HG03108 (cell line): ENCODE data around the gene TCF7L2.
"Not testable (repeated sequence)": the region's sequence is repeated elsewhere in the genome, so short reads cannot be mapped to it uniquely, and the experiment has no call there.

Experiments used
- ATAC-seq: cut with Tn5 transposase; IDR thresholded peaks from one replicate; pipeline ENCODE4 v1.9.1; 2021; ENCODE audit warnings: moderate library complexity; ENCODE audit not compliant: unreplicated experiment

Gene TCF7L2

DNA sequence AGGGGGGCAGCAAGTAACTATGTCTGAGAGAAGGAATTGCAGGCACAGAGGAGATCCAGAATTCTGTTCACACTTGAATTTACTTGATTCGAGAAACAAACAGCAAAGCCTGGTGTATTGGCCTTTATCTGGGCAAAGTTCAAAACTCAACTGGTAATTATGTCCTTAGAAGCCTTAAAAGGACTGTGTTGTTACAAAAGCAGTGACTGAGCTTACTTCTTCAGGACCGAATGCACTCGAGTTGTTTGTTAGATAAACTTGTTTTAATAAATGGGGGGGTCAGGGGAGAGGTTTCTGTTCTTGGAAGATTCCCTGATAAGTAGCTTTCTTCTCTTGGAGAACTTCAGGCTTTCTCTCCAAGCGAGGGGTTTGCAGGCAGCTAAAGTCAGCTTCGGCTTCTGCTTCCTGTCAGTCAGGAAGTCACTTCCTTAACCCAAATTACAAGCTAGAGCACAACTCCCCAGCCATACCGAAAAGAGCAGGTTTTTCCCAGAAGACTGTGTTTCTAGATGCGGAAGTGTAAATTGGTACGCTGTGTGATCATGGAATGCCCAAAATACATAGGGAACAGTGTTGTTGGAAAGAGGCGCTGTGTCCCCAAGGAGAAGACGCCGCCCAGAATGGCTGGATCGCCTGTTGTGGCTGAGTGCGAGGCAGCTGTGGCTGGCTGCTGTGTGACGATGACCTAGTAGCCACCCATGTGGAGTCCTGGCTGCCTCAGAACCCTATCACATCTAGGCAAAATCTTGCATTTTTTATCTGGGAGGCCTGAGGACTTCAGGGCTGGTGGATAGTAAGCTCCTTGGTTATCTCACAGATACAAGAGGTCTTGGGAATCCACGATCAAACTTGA, 110.4 kb downstream of the TCF7L2 start:
- ATAC-seq: no peak

DNA sequence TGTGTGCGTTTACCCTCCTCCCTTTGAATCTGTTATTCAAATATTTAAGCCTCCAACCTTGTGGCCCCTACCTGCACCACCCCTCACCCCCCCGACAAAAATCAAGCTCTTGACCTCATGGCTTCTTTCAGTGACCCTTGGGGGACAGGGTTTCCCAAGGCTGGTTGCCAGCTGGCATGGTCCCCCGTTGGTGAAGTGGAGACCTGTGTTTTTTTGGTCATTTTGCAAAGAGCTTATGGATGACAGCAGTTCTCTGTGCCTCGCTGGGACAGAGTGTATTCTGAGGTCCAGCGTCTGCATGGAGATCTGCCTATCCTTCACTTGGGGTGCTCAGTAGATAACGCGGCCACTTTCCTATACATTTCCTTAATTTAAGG, 111.0 kb downstream of the TCF7L2 start:
- ATAC-seq: no peak

DNA sequence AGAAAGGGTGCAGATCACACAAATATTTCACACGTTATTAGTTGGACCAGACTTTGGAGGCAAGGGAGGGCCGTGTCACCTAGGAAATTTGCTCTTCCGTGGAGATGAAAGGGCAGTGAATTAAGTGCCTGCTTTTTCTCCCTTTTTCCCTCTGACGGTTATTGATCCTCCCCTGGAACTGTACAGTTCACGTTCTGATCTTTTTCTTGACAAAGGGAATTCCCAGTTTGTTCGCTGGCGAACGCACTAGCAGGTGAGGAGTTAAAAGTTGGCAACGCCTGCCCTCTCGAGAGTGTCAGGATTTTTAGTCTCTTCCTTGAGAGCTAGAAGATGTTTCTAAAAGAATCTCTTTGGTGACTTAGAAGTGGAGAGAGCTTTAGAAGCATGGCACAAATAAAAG, 111.5 kb downstream of the TCF7L2 start:
- no peak for ATAC-seq

GRCh38 chr10:113063043-113063967, 113.3 kb downstream of the TCF7L2 start:
- ATAC-seq: no peak

GRCh38 chr10:113064039-113064438, 114.0 kb downstream of the TCF7L2 start:
- no peak for ATAC-seq

DNA sequence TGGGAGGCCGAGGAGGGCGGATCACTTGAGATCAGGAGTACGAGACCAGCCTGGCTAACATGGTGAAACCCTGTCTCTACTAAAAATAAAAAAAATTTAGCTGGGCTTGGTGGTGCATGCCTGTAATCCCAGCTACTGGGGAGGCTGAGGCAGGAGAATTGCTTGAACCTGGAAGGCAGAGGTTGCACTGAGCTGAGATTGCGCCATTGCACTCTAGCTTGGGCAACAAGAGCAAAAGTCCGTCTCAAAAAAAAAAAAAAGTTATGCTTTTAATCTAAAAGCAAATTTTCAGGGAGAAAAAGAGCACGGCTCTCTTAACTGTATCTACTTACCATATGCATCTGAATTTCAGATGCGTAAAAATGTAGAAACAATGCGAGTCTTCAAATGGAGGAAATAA, 116.1 kb downstream of the TCF7L2 start:
- not testable (repeated sequence) for ATAC-seq

DNA sequence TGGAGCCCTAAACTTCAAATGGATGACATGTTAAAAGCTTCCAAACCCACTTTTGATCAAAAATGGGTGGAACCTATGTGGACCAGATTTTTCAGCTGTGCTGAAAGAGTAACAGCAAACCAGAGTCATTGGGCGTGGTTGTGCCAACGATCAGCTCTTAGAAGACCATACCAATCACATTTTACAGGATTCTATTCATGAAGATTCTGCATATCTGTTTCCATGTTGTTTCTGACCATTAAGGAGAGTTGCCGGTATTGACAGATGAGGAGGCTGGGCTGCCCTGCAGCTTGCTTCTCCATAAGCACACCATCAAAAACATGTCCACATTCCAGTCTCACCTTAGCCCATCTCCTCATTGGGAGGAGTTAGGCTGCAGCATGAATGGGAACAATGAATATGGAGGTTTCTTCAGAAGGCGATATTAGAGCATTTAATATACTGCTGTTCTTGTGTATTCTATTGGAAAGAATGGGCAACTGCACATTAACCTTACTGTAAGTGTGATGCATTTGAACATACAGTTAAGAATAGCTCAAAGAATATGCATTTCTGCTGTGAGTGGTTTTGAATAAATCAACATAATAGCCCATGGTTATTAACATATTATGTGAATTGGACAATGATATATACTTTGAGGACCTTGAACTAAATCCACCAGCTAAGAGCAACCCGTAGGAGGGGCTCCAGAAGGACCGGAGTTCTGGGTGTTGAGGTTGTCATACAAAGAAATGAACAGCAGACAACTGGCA, 116.7 kb downstream of the TCF7L2 start:
- no peak for ATAC-seq

DNA sequence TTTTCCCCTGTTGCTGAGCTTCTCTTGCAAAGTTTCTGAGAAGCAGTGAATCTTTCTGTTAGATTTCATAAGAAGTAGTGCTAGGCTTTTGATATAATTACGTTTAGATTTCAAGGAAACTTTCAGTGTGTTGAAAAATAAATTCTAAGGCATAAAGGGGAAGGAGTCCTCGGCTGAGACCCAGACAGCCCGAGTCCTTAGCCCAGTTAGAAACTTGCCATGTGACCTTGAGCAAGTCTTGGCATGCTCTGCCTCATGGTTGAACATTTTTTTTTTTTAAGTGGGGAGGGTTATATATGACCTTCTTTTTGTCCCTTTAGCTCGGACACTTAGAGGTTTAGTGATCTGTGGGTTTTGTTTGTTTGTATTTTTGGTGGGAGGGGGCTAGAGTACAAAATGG, 117.5 kb downstream of the TCF7L2 start:
- no peak for ATAC-seq

DNA sequence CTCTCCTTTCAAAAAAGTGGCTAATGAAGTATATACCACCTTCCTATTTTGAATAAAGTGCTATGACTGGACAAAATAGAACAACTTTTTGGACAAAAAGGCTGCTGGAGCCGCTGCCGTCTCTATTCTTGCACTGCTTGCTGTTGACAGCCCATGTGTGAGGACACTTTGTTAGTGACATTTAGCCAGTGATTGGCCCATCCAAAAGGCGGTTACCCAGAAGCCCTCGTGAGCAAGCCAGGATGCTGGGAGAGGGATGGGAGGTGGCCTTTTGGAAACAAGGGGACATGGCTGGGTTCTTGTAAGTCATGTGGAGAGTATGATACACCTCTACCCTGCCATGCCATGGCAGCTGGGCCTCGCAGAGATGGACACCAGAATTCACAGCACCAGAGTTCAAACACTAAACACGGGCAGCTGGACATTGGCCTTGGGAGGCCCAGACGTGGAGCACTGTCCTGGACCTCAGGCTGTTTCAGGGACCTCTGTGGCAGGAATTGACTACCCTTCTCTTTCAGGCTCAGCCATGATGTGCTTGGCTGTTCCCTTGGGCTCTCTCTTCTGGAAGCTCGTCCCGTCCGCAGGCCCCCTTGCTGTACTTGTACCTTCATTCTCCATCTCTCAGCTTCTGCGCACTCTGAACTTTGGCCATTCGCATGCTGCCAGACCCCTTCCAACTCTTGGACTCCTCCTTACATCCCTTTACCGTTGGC, 118.3 kb downstream of the TCF7L2 start:
- no peak for ATAC-seq

DNA sequence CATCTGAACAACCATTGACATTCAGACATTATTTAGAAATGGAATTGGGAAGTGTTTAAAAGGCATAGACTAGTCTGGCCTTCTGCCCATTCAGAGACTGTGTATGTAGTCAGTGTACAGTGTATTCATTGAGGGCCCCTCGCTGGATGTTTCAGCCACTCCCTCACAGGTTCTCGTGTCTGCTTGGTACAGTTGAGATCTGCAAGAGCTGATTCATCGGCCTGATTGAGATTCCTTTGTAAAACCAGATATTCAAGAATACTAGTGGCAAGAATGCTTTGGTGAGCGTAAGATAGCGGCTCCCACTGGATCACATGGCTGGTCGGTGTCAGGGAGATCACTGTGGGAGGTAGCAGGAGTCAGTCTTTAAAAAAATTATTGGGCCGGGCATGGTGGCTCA, 119.5 kb downstream of the TCF7L2 start:
- no peak for ATAC-seq

- ATAC-seq: no peak
These were observed 121.4 kb downstream of the TCF7L2 start for GRCh38 chr10:113071446-113071845.

DNA sequence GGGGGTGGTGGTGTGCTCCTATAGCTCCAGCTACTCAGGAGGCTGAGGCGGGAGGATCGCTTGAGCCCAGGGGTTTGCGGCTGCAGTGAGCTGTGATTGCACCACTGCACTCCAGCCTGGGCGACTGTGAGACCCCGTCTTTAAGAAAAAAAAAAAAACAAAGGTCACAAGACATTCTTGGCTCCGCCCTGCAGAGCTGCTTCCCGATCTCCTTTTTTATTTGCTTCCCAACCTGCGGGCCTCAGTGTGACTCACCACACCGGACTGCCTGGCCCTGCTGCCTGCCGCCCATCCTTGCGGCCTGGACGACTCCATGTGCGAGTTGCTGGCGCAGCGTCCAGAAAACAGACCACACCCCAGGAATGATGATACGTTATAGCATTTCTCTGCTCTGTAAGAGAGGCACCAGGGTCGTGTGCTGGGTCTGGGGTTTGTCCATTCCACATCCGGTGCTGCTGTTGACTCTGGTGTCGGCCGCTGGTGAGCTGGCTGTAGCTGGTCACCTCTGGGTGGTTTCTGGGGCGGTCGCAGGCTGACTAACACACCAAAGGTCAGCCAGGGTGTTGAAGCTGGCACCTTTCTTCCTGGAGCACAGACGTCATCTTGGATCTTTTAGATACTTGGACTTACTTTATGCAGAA, 123.6 kb downstream of the TCF7L2 start:
- ATAC-seq: no peak

DNA sequence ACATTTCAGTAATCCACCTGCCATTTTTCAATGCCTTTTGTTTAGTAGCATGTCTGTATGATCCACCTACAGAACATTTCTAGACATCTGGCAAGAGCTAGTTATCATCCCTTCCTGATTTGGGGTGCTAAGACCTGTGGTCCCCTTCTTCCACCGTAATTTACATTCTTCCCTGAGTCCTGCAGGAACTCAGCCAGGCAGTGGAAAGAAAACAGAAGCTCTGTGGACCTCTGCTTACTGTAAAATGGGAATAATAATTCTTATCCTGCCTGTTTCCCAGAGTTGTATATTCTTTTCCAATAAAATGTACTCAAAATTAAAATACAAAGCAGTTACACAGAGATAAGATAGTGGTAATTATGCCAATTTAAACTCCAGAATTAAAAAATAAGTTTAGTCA, 126.9 kb downstream of the TCF7L2 start:
- ATAC-seq: no peak

GRCh38 chr10:113078282-113078907, 128.3 kb downstream of the TCF7L2 start:
- no peak for ATAC-seq

GRCh38 chr10:113080061-113080924, 130.2 kb downstream of the TCF7L2 start:
- ATAC-seq: no peak

DNA sequence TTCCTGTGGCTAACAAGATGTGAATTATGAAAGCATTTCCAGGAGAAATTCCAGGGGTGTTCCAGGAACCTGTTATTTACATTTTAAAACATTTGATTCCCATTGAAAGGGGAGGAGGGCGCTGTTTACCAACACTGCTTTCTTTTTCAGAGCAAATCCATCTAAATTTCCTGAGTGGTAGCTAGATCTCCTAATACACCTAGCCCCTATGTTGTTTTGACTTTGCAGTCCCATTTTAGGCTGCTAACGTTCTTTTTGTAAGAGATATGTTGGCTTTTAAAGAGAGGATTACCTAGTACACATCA, 130.8 kb downstream of the TCF7L2 start:
- no peak for ATAC-seq

DNA sequence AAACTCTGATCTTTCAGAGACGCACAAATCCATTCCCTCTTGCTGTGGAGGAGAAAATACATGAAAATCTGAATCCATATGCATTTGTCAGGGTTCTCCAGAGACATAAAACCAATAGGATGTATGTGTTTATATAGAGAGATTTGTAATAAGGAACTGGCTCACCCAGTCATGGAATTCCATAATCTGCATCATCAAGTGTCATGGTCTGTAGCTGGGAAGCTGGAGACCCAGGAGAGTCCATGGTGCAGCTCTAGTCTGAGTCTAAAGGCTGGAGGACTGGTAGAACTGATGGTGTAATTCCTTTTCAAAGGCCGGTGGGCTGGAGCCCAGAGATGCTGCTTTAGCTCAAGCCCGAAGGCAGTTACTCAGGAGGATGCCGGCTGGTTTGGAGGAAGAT, 134.0 kb downstream of the TCF7L2 start:
- no peak for ATAC-seq

DNA sequence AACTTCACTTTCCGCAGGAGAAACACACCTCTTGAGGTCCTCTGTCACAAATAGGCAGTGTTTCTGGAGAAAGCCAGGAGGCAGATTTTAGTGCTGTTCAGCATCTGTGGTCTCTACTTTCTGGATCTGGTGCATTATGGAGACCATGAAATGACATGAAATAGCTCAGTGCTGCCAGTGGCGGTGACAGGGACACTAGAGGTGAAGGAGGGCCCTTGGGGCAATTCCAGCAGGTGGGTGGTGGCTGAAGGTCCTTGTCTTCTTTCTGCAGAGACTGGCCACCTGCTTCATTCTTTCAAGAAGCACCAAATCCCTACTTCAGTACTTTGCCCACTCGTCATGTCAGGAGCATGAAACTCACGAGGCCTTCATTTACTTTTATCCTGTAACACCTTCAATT, 135.7 kb downstream of the TCF7L2 start:
- no peak for ATAC-seq

DNA sequence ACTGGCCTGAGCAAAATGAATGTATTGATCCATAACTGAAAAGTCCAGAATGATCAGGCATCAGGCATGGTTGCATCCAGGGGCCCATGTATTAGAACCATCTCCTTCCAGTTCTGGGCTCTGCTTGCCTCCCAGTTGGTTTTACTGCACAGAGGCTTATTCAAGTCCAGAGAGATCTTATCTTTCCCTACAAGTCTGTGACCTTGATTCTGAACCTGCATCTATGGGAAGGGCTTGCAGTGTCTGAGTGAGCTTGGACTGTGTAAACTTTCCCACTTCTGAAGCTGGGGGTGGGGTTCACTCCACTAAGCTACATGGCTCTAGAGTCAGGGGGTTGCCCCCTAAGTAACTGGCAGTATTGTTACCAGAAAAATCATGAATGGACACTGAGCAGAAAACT, 136.2 kb downstream of the TCF7L2 start:
- no peak for ATAC-seq
